ENCODE results near the gene PMP22.
"Not testable (repeated sequence)": the region's sequence is repeated elsewhere in the genome, so short reads cannot be mapped to it uniquely, and the experiment has no call there.

Gene PMP22

DNA sequence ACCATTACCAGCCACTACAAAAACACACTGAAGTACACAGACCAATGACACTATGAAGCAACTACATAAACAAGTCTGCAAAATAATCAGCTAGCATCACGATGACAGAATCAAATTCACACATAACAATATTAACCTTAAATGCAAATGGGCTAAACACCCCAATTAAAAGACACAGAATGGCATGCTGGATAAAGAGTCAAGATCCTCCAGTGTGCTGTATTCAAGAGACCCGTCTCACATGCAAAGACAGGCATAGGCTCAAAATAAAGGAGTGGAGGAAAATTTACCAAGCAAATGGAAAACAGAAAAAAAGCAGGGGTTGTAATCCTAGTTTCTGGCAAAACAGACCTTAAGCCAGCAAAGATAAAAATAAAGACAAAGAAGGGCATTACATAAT is 64.6 kb downstream of the PMP22 start:
- DNase-seq, result not testable (repeated sequence)

DNA sequence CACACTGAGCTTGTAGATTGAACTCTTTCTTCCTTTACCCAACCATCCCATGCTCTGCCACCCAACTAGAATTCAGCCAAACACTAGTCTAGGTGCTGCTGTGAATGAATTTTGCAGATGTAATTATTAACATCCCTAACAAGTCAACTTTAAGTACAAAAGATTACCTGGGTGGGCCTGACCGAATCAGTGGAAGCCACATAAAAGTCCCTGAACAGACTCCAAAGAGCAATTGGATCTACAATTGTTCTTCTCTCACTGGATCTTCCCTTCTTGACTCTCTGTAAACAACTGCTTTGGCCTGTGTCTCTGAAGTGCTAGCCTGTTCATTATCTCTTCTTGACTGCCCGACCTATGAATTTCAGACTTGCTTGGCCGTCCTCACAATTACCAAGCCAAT is 67.9 kb downstream of the PMP22 start:
- DNase-seq, result no peak

DNA sequence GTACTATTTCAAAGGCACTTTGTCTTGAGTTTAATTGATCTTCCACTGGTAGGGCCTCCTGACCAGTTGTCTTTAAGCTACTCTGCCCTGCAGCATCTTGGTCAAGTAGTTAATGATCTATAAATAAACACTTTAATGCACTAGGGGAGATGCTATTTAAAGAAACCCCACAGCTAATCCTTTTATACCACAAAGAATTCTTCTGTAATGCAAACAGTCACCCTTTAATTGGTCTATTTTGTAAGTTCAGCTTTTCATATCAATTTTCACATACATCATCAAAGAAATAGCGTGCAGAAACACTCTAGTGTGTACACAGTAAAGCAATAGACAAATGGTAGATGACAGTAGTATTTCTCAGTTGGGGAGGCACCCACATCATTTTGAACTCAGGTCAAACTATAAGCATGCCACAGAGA is 70.3 kb downstream of the PMP22 start:
- DNase-seq, result no peak

DNA sequence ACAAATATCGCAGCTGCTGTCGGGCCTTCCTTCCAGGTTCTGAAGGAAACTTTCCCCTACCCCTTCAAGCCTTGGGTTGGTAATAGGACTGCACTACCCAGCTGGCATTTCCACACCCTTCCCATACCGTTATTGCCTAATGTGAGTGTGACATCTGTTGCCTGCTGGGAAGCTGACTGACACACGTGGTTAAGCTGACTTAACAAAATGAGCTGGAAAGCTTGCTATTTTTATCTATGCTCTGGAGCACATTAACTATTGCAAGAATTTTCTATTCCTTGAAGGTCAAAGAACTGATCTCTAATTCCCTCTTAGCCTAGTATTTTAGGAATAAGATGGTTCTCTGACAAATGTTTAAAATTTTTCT is 79.5 kb downstream of the PMP22 start:
- DNase-seq, result no peak

GRCh38 chr17:15184872-15185624 is 80.1 kb downstream of the PMP22 start:
- DNase-seq, result no peak

GRCh38 chr17:15181816-15182215 is 83.3 kb downstream of the PMP22 start:
- no peak for DNase-seq

DNA sequence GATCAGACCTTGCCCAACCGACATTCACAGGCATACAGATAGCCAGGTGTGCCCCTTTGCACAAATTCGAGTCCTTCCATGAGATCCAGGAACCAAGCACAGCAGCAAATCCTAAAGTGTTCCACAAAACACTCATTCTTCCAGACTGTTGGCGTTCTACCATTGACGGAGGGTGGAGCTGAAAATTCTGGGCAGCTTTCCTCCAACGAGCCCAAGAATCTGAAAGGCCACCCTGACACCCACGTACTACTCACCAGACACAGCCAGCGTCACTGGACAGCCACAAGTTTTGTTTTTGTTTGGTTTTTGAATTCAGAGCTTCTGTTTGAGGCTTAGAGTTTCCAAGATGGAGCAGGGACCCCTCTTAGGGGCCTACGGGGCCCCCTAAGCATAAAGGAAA is 83.8 kb downstream of the PMP22 start:
- no peak for DNase-seq

DNA sequence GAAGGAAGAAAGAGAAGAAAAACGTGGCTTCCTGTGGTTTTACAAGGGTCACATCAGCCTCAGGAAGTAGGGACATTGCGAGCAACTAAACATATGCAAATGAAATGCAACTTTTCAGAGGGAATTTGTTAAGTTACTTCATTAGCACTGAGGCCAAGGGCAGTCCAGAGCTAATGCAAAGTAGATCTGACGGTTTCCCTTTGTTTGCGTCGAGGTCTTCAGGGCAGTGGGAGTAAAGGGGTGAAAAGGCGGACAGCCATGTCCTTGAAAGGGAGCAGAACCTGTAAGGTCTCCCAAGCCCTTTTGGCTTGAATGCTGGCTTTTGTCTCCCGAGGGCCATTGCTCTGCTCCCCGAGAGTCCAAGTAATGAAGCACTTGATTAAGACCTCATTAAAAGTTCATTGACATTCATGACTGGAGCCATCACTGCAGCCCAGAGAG is 85.0 kb downstream of the PMP22 start:
- no peak for DNase-seq

Data from NCI-H1048 (cell line).